ENCODE data around the gene MBNL1. TPM values are rescaled to one million over a fixed set of nuclear protein-coding genes. Genes with fewer than 3 reads are reported as not detected.

MBNL1 gene
- total RNA-seq, 4 donors from 2014 or later, result 258 to 478 (median 320) TPM

GRCh38 chr3:152301745-152302181, 33.0 kb downstream of the MBNL1 start:
- H3K27me3 ChIP-seq, result no peaks in the 10 kb centered on the region
- 55% methylated on average over 3 of the region's 3 CpGs for WGBS
- no peaks in the 10 kb centered on the region for H3K9me3 ChIP-seq
- DNase-seq (ENCODE audit: low spot score in 2 of 2), result no peak
- peak overlapping the region; percentile 19 for H3K4me3 ChIP-seq
- H3K36me3 ChIP-seq, result no peaks in the 10 kb centered on the region
- no peak for TF ChIP-seq POLR2AphosphoS5 (IDR thresholded peaks at IDR 0.05)
- no peak for TF ChIP-seq CTCF (IDR thresholded peaks at IDR 0.05)
- TF ChIP-seq EP300 (IDR thresholded peaks at IDR 0.05), result no peak
- H3K27ac ChIP-seq, result peak overlapping the region; percentile 73
- peaks cover 94% of the 10 kb centered on the region for H3K4me1 ChIP-seq

- Histone ChIP-seq H3K4me1 (peaks cover 97% of the 10 kb centered on the region), H3K4me3 (peak overlapping the region; percentile 19), H3K27me3 (no peaks in the 10 kb centered on the region), H3K36me3 (no peaks in the 10 kb centered on the region), H3K27ac (peak overlapping the region; percentile 73), H3K9me3 (no peaks in the 10 kb centered on the region)
- no peak for TF ChIP-seq POLR2A (IDR thresholded peaks at IDR 0.05)
- TF ChIP-seq POLR2AphosphoS5 (IDR thresholded peaks at IDR 0.05), result no peak
- TF ChIP-seq EP300 (IDR thresholded peaks at IDR 0.05), result no peak
- no peak for TF ChIP-seq CTCF (IDR thresholded peaks at IDR 0.05)
- WGBS, result 11% methylated on average over 4 of the region's 4 CpGs
- no peak for DNase-seq (ENCODE audit: low spot score in 2 of 2)
Measured at GRCh38 chr3:152302521-152303021, 33.8 kb downstream of the MBNL1 start.

- H3K27ac ChIP-seq, result no peak overlapping the region
- peaks cover 97% of the 10 kb centered on the region for H3K4me1 ChIP-seq
- H3K36me3 ChIP-seq, result no peaks in the 10 kb centered on the region
- DNase-seq (ENCODE audit: low spot score in 2 of 2), result no peak
- no peak for TF ChIP-seq EP300 (IDR thresholded peaks at IDR 0.05)
- no peak for TF ChIP-seq POLR2AphosphoS5 (IDR thresholded peaks at IDR 0.05)
- TF ChIP-seq CTCF (IDR thresholded peaks at IDR 0.05), result no peak
- TF ChIP-seq POLR2A (IDR thresholded peaks at IDR 0.05), result no peak
- H3K4me3 ChIP-seq, result no peak overlapping the region
- H3K9me3 ChIP-seq, result no peaks in the 10 kb centered on the region
- H3K27me3 ChIP-seq, result no peaks in the 10 kb centered on the region
Measured at GRCh38 chr3:152304160-152304559, 35.4 kb downstream of the MBNL1 start.

GRCh38 chr3:152305075-152305474, 36.3 kb downstream of the MBNL1 start:
- H3K27me3 ChIP-seq, result no peaks in the 10 kb centered on the region
- no peak for TF ChIP-seq EP300 (IDR thresholded peaks at IDR 0.05)
- TF ChIP-seq CTCF (IDR thresholded peaks at IDR 0.05), result no peak
- TF ChIP-seq POLR2A (IDR thresholded peaks at IDR 0.05), result no peak
- TF ChIP-seq POLR2AphosphoS5 (IDR thresholded peaks at IDR 0.05), result no peak
- H3K9me3 ChIP-seq, result no peaks in the 10 kb centered on the region
- H3K36me3 ChIP-seq, result no peaks in the 10 kb centered on the region
- H3K4me1 ChIP-seq, result peaks cover 97% of the 10 kb centered on the region
- WGBS, result 67% methylated on average over 2 of the region's 2 CpGs
- no peak overlapping the region for H3K4me3 ChIP-seq
- DNase-seq (ENCODE audit: low spot score in 2 of 2), result no peak
- peak overlapping the region; percentile 39 for H3K27ac ChIP-seq

- no peak for TF ChIP-seq CTCF (IDR thresholded peaks at IDR 0.05)
- no peak for TF ChIP-seq EP300 (IDR thresholded peaks at IDR 0.05)
- no peak for TF ChIP-seq POLR2A (IDR thresholded peaks at IDR 0.05)
- TF ChIP-seq POLR2AphosphoS5 (IDR thresholded peaks at IDR 0.05), result no peak
- H3K4me1 ChIP-seq, result peaks cover 73% of the 10 kb centered on the region
- H3K27me3 ChIP-seq, result no peaks in the 10 kb centered on the region
- H3K27ac ChIP-seq, result peak overlapping the region; percentile 47
- no peaks in the 10 kb centered on the region for H3K36me3 ChIP-seq
- no peak for DNase-seq (ENCODE audit: low spot score in 2 of 2)
- H3K4me3 ChIP-seq, result no peak overlapping the region
- H3K9me3 ChIP-seq, result no peaks in the 10 kb centered on the region
- WGBS, result 67% methylated on average over 1 of the region's 1 CpG
Measured at GRCh38 chr3:152307829-152308474, 39.2 kb downstream of the MBNL1 start.
